GM23248 (cell line): Measurements from ENCODE around the gene APH1B. TPM values are rescaled to one million over a fixed set of nuclear protein-coding genes. Genes with fewer than 3 reads are reported as not detected.

Source experiments
- DNase-seq: peaks from one replicate; pipeline ENCODE4 v3.0.0-alpha.2; 2015
- H2AFZ ChIP-seq: fragments of 200-600 bp; sonication (generic); 2 replicates; pipeline ENCODE4 v1.6.1; 2016; ENCODE audit warnings: antibody characterized with exemption
- H3F3A ChIP-seq: fragments of 200-600 bp; sonication (generic); 2 replicates; pipeline ENCODE4 v1.6.1; 2016; ENCODE audit warnings: mild to moderate bottlenecking, antibody characterized with exemption, mixed run types; ENCODE audit not compliant: insufficient read depth
- H3K27ac ChIP-seq: fragments of 200-600 bp; sonication (generic); 2 replicates; pipeline ENCODE4 v1.5.1; 2016; ENCODE audit warnings: mild to moderate bottlenecking
- H3K27me3 ChIP-seq: fragments of 200-600 bp; sonication (generic); replicated peaks from 2 replicates; pipeline ENCODE4 v1.6.1; 2016; ENCODE audit warnings: mild to moderate bottlenecking; ENCODE audit not compliant: insufficient read depth
- H3K36me3 ChIP-seq: fragments of 200-600 bp; sonication (generic); 2 replicates; pipeline ENCODE4 v1.6.1; 2016; ENCODE audit warnings: low read depth, mild to moderate bottlenecking
- H3K4me1 ChIP-seq: fragments of 200-600 bp; sonication (generic); 2 replicates; pipeline ENCODE4 v1.6.1; 2016; ENCODE audit warnings: mild to moderate bottlenecking; ENCODE audit not compliant: insufficient read depth
- H3K4me2 ChIP-seq: fragments of 200-600 bp; sonication (generic); one replicate; pipeline ENCODE4 v1.6.1; 2016; ENCODE audit warnings: mild to moderate bottlenecking; ENCODE audit not compliant: unreplicated experiment
- H3K4me3 ChIP-seq: fragments of 200-600 bp; sonication (generic); 2 replicates; pipeline ENCODE4 v1.5.1; 2016; ENCODE audit warnings: mild to moderate bottlenecking
- H3K79me2 ChIP-seq: fragments of 200-600 bp; sonication (generic); 2 replicates; pipeline ENCODE4 v1.6.1; 2016; ENCODE audit warnings: mild to moderate bottlenecking; ENCODE audit not compliant: insufficient read depth
- H3K9ac ChIP-seq: fragments of 200-600 bp; sonication (generic); 2 replicates; pipeline ENCODE4 v1.6.1; 2016; ENCODE audit warnings: mild to moderate bottlenecking
- H3K9me2 ChIP-seq: fragments of 200-600 bp; sonication (generic); 2 replicates; pipeline ENCODE4 v1.6.1; 2016; ENCODE audit warnings: mixed run types, mild to moderate bottlenecking, moderate library complexity; ENCODE audit not compliant: insufficient read depth
- H3K9me3 ChIP-seq: fragments of 200-600 bp; sonication (generic); one replicate; pipeline ENCODE4 v1.6.1; 2017; ENCODE audit warnings: low read depth
- H4K20me1 ChIP-seq: fragments of 200-600 bp; sonication (generic); 2 replicates; pipeline ENCODE4 v1.6.0; 2016; ENCODE audit not compliant: insufficient read depth
- EZH2 ChIP-seq: fragments of 200-600 bp; sonication (generic); IDR thresholded peaks from 2 replicates; pipeline ENCODE4 v1.6.1; 2018; ENCODE audit warnings: antibody characterized with exemption, mild to moderate bottlenecking; ENCODE audit not compliant: insufficient read depth, poor library complexity, severe bottlenecking
- EZH2phosphoT487 ChIP-seq: fragments of 200-600 bp; sonication (generic); IDR thresholded peaks from 2 replicates; pipeline ENCODE4 v1.6.1; 2018; ENCODE audit warnings: antibody characterized with exemption, moderate library complexity, mild to moderate bottlenecking, low read depth; ENCODE audit not compliant: insufficient read depth
- WGBS, 2 experiments: methylation state at CpG; one replicate each; pipeline ENCODE4 v1.1.6; 2015 to 2017; ENCODE audit warnings: low lambda C conversion rate in 2 of 2, low coverage in 1 of 2; ENCODE audit errors: missing lambda C conversion rate in 2 of 2; 5-methylcytosine and 5-hydroxymethylcytosine counted together
- in situ Hi-C: fragments of 300-500 bp; cut with MboI; formaldehyde crosslinking; loops from 2 replicates; pipeline ENCODE4 v1.15.0; 2020
- polyA plus RNA-seq: library from polyadenylated mRNA; unstranded; fragments of >200 nt; fragmentation: Nextera tagmentation; extraction: Ambion mirVana; gene quantifications from 2 replicates; pipeline ENCODE4 v1.2.1, GENCODE V29; 2016
- total RNA-seq: library from RNA; depleted of rRNA; stranded (reverse); fragments of >200 nt; shearing (Covaris generic); gene quantifications from 2 replicates; pipeline ENCODE4 v1.2.3, GENCODE V29; 2014

Gene APH1B
- total and polyA plus RNA-seq, 2 experiments from 2014 or later = 15.8 to 40.5 TPM

GRCh38 chr15:63232405-63232804 is 45.0 kb upstream of the APH1B start:
- Histone ChIP-seq H3K9me3 (no peaks in the 10 kb centered on the region), H4K20me1 (no peaks in the 10 kb centered on the region), H3F3A (peaks cover 50% of the 10 kb centered on the region), H3K4me3 (no peak overlapping the region), H3K27ac (peak overlapping the region; percentile 7; the same call in 1 of the 2 replicates), H3K9me2 (no peaks in the 10 kb centered on the region), H3K4me1 (peaks cover 54% of the 10 kb centered on the region), H3K4me2 (peak overlapping the region; percentile 18), H3K9ac (no peak overlapping the region), H2AFZ (no peak overlapping the region), H3K79me2 (peaks cover 86% of the 10 kb centered on the region), H3K27me3 (no peaks in the 10 kb centered on the region), H3K36me3 (no peaks in the 10 kb centered on the region)
- WGBS, 2 experiments = 32 to 36% methylated on average over 4 of the region's 4 CpGs
- in situ Hi-C loops = no loop called here
- TF ChIP-seq EZH2 = no peak
- no peak for TF ChIP-seq EZH2phosphoT487
- DNase-seq = peak; percentile 34

DNA sequence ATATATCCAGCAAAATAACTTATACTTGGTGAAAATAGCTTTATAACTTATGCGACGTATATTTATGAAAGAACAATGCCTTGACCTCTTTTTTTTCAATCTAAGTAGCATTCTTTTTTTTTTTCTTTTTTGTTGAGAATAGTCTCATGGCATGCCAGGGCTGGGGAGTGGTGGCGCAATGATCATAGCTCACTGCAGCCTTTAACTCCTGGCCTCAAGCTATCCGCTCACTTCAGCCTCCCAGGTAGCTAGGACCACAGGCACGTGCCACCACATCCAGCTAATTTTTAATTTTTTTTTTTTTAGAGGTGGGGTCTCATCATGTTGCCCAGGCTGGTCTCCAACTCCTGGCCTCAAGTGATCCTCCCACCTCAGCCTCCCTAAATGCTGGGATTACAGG is 44.5 kb upstream of the APH1B start:
- no peak for TF ChIP-seq EZH2phosphoT487
- TF ChIP-seq EZH2 = no peak
- 95 to 99% methylated on average over 5 of the region's 5 CpGs for WGBS, 2 experiments
- Histone ChIP-seq H2AFZ (no peak overlapping the region), H3K9me2 (no peaks in the 10 kb centered on the region), H3K4me1 (peaks cover 54% of the 10 kb centered on the region), H3K4me2 (peak overlapping the region; percentile 57), H3K27ac (peak overlapping the region; percentile 88), H3F3A (peaks cover 56% of the 10 kb centered on the region), H3K9ac (no peak overlapping the region), H3K36me3 (no peaks in the 10 kb centered on the region), H3K9me3 (no peaks in the 10 kb centered on the region), H3K79me2 (peaks cover 87% of the 10 kb centered on the region), H3K27me3 (no peaks in the 10 kb centered on the region), H4K20me1 (no peaks in the 10 kb centered on the region), H3K4me3 (no peak overlapping the region)
- in situ Hi-C loops = no loop called here
- peak; percentile 30 for DNase-seq

- Histone ChIP-seq H3K27ac (peak overlapping the region; percentile 88), H3K27me3 (no peaks in the 10 kb centered on the region), H3K4me1 (peaks cover 62% of the 10 kb centered on the region), H3K9me3 (no peaks in the 10 kb centered on the region), H3F3A (peaks cover 63% of the 10 kb centered on the region), H3K4me3 (peak overlapping the region; percentile 19), H3K9ac (peak overlapping the region; percentile 61), H3K9me2 (no peaks in the 10 kb centered on the region), H4K20me1 (no peaks in the 10 kb centered on the region), H3K79me2 (peaks cover 82% of the 10 kb centered on the region), H3K36me3 (no peaks in the 10 kb centered on the region), H3K4me2 (peak overlapping the region; percentile 57), H2AFZ (no peak overlapping the region)
- TF ChIP-seq EZH2 = no peak
- TF ChIP-seq EZH2phosphoT487 = no peak
- DNase-seq = peak; percentile 85
- WGBS, 2 experiments = 34 to 39% methylated on average over 5 of the region's 5 CpGs
- in situ Hi-C loops = no loop called here
Observed at GRCh38 chr15:63233667-63234423, 43.6 kb upstream of the APH1B start.

GRCh38 chr15:63234451-63234870 is 42.9 kb upstream of the APH1B start:
- Histone ChIP-seq H3K9ac (peak overlapping the region; percentile 61), H3K9me2 (no peaks in the 10 kb centered on the region), H3K4me1 (peaks cover 68% of the 10 kb centered on the region), H3K27me3 (no peaks in the 10 kb centered on the region), H4K20me1 (no peaks in the 10 kb centered on the region), H3K27ac (peak overlapping the region; percentile 88), H3K79me2 (peaks cover 77% of the 10 kb centered on the region), H3K4me3 (0 out of 2 replicates have a peak overlapping the region, but pooled peaks have one; percentile 5), H3K4me2 (peak overlapping the region; percentile 57), H2AFZ (no peak overlapping the region), H3F3A (peaks cover 69% of the 10 kb centered on the region), H3K36me3 (no peaks in the 10 kb centered on the region), H3K9me3 (no peaks in the 10 kb centered on the region)
- TF ChIP-seq EZH2 (no peak), EZH2phosphoT487 (no peak)
- in situ Hi-C loops = no loop called here
- peak; percentile 68 for DNase-seq
- WGBS, 2 experiments = 58 to 66% methylated on average over 5 of the region's 5 CpGs
